ENCODE measurements around the gene CASP12.
"Not testable (repeated sequence)": the region's sequence is repeated elsewhere in the genome, so short reads cannot be mapped to it uniquely, and the experiment has no call there.

CASP12 gene

DNA sequence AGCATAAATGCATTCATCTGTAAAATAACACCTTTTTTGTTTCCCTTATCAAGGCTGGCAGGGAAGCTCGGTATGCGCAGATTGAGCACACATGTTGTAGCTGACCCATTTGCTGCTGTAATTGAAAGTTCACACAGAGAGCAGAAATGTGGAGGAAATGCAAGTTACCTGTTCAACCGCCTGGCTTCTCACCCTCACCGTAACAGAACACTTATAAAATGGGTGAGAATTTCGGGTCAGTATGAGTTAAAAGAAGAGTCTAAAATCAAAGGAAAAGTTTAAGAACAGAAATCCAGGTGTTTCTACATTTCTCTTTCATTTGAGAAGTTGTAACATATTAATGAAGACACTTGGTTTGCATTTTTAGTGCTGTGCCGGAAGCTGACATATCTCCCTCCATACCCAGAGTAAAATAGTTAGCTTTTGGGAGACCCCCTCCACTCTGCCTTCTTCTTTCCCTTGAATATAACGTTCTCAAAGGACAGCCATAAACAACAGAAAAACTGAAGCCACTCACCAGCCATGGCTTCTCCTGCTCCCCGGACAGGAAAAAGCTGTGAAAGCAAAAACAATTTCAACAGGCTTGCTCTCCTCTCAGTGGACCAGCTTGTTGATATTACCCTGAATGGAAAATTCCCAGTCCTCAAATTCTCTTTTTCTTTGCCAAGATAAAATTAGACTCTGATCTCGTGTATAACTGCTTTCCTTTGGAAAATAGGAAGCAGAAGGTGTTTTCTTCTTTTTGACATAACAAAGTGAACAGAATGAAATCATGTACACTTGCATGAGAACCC lies at the start of gene CASP12:
CASP12 (minus strand) TSS at position 570 of the 794 bp plus-strand sequence.
- TF ChIP-seq, protein P1, sequence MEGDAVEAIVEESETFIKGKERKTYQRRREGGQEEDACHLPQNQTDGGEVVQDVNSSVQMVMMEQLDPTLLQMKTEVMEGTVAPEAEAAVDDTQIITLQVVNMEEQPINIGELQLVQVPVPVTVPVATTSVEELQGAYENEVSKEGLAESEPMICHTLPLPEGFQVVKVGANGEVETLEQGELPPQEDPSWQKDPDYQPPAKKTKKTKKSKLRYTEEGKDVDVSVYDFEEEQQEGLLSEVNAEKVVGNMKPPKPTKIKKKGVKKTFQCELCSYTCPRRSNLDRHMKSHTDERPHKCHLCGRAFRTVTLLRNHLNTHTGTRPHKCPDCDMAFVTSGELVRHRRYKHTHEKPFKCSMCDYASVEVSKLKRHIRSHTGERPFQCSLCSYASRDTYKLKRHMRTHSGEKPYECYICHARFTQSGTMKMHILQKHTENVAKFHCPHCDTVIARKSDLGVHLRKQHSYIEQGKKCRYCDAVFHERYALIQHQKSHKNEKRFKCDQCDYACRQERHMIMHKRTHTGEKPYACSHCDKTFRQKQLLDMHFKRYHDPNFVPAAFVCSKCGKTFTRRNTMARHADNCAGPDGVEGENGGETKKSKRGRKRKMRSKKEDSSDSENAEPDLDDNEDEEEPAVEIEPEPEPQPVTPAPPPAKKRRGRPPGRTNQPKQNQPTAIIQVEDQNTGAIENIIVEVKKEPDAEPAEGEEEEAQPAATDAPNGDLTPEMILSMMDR (conservative IDR thresholded peaks at IDR 0.05; ENCODE audit: low read depth, low read length): no peak
- H3K4me3 ChIP-seq (ENCODE audit: low read depth, low read length): no peak within 1 kb of the TSS
- DNase-seq (ENCODE audit: low read depth): peak; percentile 35

DNA sequence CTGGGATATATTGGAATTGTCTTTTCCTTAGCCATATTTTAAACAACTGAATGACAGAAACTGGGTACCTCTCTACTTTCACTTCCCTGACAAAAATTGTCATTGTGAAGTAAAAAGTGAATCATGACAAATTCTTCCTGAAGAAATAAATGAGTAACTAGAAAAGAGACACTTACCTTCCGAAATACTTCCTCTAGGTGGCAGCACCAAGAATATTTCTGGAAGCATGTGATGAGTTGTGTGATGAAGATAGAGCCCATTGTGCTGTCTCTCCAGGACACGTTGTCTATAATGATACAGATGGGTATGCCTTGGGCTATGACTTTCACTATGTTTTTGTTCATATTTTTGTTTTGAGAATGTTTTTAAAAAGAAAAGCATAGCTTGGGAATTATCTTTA lies 48.6 kb upstream of the CASP12 start:
- no peak overlapping the region for H3K4me3 ChIP-seq (ENCODE audit: low read depth, low read length)
- TF ChIP-seq, protein P1 (conservative IDR thresholded peaks at IDR 0.05; ENCODE audit: low read depth, low read length): peak; percentile 58
- peak; percentile 78 for DNase-seq (ENCODE audit: low read depth)

DNA sequence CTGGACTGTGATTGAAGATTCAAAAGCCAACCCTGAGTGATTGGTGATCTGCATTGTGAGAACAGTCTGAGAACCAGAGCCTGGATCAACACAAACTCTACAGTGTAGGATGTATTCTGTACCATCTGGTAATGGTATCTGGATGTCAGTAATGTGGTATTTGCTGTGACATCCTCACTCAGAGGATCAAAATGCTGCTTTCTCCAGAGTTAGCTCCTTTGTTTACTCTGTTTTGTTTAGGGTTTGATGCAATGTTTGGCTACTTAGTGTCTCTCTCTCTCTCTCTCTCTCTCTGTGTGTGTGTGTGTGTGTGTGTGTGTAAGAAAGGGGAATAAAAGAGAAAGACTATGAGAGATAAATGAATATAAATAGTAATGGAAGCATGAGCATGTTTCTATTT lies 45.8 kb upstream of the CASP12 start:
- H3K4me3 ChIP-seq (ENCODE audit: low read depth, low read length): no peak overlapping the region
- no peak for DNase-seq (ENCODE audit: low read depth)
- TF ChIP-seq, protein P1 (conservative IDR thresholded peaks at IDR 0.05; ENCODE audit: low read depth, low read length): no peak

DNA sequence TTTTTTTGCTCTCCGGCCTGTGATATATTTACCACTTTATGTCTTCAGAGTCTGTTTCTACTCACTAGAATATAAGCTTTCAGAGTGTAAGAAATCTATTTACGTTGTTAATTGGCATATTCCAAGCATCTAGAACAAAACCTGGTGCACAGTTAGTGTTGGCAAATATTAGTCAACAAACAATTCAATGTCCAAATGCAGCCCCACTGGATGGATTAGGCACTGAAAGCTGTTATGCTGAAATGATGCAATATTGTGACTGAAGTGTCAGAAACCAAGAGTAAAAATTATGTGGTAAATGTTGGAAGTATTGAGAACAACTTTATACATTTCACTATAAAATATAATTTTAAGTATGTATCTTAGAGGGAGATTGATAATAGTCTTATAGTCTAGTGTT lies 45.3 kb upstream of the CASP12 start:
- TF ChIP-seq, protein P1 (conservative IDR thresholded peaks at IDR 0.05; ENCODE audit: low read depth, low read length): no peak
- no peak for DNase-seq (ENCODE audit: low read depth)
- H3K4me3 ChIP-seq (ENCODE audit: low read depth, low read length): no peak overlapping the region

DNA sequence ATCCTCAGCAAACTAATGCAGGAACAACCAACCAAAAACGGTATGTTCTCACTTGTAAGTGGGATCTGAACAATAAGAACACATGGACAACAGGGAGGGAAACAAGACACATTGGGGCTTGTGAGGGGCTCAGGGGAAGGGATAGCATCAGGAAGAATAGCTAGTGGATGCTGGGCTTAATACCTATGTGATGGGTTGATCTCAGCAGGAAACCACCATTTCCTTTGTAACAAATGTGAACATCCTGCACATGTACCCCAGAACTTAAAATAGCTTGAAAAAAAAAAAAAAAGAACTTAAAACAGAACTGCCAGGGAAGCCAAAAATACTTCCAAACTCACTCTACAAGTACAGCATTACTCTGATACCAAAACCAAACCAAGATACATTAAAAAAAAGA lies 36.3 kb upstream of the CASP12 start:
- TF ChIP-seq, protein P1 (conservative IDR thresholded peaks at IDR 0.05; ENCODE audit: low read depth, low read length): no peak
- no peak overlapping the region for H3K4me3 ChIP-seq (ENCODE audit: low read depth, low read length)
- no peak for DNase-seq (ENCODE audit: low read depth)

DNA sequence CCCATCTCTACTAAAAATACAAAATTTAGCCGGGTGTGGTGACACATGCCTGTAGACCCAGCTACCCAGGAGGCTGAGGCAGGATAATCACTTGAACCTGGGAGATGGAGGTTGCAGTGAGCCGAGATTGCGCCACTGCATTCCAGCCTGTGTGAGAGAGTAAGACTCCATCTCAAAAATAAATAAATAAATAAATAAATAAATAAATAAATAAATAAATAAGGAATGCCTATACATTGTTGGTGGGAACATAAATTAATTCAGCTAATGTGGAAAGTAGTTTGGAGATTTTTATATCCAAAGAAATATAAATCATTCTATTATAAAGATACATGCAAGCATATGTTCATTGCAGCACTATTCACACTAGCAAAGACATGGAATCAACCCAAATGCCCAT lies 35.8 kb upstream of the CASP12 start:
- not testable (repeated sequence) for DNase-seq (ENCODE audit: low read depth); H3K4me3 ChIP-seq (ENCODE audit: low read depth, low read length)

DNA sequence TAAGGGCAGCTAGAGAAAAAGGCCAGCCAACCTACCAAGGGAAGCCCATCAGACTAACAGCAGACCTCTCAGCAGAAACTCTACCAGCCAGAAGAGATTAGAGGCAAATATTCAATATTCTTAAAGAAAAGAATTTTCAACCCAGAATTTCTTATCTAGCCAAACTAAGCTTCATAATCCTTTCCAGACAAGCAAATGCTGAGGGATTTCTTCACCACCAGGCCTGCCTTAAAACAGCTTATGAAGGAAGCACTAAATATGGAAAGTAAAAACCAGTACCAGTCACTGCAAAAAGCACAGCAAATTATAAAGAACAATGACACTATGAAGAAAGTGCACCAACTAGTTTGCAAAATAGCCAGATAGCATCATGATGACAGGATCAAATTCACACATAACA lies 30.6 kb upstream of the CASP12 start:
- no peak for DNase-seq (ENCODE audit: low read depth)
- no peak overlapping the region for H3K4me3 ChIP-seq (ENCODE audit: low read depth, low read length)
- TF ChIP-seq, protein P1 (conservative IDR thresholded peaks at IDR 0.05; ENCODE audit: low read depth, low read length): no peak
